Left renal pelvis (tissue), 4 donors: Measurements from ENCODE around the gene PTPRE. TPM values are rescaled to one million over a fixed set of nuclear protein-coding genes. Genes with fewer than 3 reads are reported as not detected.

Experiments
- DNase-seq, 4 donors: peaks; one replicate each; pipeline ENCODE4 v3.0.0-alpha.2; 2013; ENCODE audit warnings: low read depth in 4 of 4, low spot score in 3 of 4
- polyA plus RNA-seq, 4 donors: library from polyadenylated mRNA; unstranded; fragments of 120-200 nt; gene quantifications; one replicate each; pipeline ENCODE4 v1.2.1, GENCODE V29; 2013; ENCODE audit not compliant: insufficient read length in 4 of 4

PTPRE gene
- polyA plus RNA-seq, 4 donors = 4.0 to 8.0 (median 6.6) TPM

DNA sequence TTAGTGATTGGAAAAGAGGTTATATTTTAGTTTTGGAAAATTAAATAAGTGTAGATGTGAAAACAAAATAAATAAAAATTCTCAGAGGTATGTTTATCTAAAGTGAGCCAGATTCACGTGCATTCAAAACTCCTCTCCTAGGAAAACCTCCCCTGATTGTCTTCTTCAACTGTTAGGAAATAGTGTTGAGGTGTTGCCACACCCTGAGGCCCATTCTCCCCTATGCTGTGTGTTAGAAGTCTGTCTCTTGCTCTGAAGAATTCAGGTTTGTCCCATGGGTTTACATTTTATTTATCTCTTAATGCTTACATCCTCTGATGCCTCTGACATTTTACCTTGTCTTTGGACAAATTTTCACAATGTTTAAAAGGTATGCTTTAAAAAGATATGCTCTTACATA is 40.3 kb downstream of the PTPRE start:
- DNase-seq = no peak

DNA sequence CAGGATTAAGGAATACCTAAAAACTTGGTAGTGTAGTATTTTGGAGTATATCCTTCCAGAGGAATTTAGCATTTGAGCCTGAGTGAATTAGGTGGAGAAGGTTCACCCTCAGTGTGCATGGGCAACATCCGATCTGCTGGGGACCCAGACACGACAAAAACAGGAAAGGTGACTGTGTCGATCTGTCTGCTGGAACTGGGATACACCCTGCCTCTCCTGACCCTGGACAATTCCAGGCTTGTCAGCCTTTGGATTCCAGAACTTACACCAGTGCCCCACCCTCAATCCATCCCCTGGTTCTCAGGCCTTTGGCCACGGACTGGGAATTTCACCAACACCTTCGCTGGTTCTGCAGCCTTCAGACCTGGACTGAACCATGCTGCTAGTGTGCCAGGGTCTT is 41.9 kb downstream of the PTPRE start:
- no peak for DNase-seq

DNA sequence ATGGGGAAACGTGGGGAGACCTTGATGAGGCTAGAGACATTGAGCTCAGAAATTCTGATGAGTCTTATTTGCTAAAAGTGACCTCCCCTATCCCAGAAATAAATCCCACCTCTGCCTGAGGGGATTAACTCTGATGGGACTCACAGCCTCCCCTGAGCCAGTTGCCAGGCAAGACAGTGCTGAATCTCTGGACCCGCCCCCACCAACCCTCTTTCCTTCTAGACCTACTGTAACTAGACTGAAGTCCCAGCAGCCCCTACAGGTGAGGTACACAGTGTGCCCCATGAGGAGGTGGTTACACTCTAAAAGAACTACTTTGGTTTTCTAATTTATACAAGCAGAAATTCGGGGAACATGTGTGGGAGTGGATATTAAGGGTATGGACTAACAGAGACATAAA is 42.9 kb downstream of the PTPRE start:
- no peak for DNase-seq

DNA sequence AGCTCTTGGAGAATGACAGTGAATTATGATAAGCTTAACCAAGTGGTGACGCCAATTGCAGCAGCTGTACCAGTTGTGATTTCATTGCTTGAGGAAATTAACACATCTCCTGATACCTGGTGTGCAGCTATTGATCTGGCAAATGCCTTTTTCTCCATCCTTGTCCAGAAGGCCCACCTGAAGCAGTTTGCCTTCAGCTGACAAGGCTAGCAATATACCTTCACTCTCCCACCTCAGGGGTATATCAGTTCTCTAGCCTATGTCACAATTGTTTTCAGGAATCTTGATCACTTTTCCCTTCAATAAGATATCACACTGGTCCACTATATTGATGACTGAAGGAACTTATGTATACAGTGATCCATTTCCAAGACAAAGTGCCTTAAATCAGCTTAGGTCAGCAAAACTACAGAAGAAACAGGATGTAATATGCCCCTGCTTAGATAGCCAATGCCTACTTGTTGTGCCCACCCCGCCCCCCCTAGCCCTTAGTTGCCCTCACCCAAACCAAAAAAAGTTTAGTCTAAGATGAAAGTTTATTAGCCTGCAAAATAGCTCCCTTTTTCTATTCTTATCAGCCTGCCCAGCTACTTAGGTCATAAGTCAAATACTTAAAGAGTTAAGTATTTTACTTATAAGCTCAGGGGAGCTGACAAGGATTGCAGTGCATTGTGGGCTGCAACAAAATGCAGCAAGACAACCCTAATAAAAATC is 45.1 kb downstream of the PTPRE start:
- DNase-seq = no peak

DNA sequence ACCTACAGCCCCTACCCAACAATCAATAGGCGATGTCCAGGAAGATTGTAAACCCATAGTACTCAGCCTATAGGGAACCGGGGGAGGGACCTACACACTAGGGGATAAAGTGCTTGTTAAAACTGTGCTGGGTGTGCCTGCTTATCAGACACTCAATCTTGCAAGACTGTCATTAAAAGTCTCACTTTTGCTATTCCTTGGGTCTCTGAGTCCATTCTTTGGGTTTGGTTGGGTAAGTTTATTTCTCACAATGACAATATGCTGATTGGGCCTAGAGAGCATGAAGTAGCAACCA is 45.6 kb downstream of the PTPRE start:
- no peak for DNase-seq

DNA sequence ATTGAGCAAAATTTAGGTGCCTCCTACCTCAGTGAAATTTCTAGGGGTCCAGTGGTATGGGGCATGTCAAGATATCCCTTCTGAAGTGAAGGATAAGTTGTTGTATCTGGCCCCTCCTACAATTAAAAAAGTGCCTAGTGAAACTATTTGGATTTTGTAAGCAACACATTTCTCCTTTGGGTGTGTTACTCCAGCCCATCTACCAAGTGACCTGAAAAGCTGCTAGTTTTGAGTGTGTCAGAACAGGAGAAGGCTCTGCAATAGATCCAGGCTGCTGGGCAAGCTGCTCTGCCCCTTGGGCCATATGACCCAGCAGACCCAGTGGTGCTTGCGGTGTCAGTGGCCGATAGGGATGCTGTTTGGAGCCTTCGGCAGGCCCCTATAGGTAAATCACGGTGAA is 46.0 kb downstream of the PTPRE start:
- DNase-seq = no peak

DNA sequence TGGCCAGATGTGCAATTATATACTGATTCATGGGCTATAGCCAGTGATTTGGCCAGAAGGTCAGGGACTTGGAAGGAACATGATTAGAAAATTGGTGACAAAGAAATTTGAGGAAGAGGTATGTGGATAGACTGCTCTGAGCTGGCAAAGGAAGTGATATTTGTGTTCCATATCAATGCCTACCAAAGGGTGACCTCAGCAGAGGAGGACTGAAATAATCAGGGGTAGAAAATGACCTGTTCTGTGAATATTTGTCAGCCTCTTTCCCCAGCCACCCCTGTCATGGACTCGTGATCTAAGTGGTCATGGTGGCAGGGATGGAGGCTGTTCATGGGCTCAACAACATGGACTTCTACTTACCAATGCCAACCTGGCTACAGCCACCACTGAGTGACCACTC is 47.0 kb downstream of the PTPRE start:
- no peak for DNase-seq

DNA sequence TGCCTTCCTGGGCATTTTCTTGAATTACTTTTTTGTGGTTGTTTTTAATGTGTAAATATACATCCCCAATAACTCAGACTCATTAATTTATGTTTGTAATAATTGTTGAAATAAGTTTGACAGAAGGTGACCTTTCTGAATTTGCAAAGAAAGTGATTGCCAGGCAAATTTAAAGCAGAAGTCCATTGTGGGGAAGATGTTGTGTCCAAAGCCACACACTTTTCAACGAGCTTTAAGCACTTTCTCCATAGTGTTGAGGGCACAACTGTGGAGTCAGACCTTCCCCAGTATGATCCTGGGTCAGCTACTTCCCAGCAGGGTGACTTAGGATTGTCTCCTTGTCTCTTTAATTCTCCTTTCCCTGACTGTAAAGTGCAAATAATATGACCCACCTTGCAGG is 52.5 kb downstream of the PTPRE start:
- no peak for DNase-seq

DNA sequence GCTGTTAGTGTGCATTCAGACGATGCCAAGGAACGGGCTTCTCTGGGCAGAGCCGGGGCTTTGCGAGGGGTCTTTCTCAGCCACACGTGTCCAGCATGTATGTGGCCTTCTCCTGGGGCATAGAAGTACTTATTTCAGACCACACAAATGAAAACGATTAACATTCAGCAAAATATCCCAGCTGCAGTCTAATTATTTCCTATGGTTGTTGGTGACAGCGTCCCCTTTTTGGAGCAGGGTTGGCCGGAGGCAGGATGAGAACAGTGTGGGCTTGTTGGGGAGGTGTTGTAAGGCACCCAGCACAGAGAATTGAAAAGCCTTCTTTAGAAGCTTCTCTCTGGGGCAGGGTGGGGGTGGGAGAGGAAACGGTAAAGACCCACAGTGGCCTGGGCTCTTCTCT is 54.2 kb downstream of the PTPRE start:
- DNase-seq = no peak

DNA sequence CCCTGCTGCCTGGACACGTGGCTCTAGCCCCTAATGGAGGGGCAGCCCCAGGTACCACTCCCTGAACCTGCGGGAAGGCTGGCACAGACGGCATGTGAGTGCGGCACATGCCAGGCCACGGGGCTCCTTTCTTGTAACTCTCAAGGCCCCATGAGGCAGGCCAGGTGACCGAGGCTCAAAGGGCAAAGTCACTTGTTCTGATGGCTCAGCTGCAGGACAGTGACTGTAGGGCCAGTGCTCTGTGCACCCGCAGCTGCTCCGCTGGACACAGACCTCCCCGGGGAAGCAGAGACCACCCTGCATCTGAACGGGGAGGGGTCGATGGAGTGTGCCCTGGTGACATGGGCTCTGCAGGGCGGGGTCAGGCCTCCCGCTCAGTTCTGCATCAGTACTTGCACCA is 55.3 kb downstream of the PTPRE start:
- DNase-seq = no peak

DNA sequence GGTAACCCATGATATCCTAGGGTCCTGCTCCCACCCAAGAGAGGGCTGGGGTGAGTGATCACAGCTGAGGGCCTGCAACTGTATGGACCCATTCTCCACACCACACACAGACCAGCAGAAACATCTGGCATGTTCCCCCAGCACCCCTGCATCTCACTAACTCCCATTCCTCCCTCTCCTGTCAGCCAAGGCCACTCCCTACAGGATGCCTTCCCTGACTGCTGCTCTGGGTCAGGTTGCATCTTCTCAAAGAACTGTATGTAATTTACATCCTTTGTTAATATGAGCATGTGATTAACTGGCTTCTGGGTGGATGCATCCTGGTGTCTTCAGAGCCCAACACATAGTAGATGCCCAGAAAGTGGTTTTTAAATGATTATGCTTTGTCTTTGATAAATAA is 56.2 kb downstream of the PTPRE start:
- no peak for DNase-seq

DNA sequence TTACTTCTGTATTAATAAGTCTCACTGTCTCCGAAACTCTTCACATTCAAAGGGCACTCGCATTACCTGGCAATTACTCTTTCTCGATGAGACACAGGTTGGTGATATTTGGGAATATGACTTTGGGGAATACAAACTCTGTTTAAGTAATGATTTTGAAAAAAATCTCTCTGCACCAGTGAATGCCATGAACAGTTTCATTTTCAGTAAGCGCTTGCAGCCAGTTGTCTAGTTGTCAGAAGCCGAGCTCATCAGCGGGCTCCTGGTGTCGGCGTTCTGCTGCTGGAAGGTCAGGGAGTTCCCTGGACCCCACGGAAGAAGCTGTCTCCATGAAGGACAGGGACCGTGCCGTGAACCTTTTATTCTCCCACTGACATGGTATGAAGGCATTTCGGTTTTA is 57.7 kb downstream of the PTPRE start:
- DNase-seq = no peak

DNA sequence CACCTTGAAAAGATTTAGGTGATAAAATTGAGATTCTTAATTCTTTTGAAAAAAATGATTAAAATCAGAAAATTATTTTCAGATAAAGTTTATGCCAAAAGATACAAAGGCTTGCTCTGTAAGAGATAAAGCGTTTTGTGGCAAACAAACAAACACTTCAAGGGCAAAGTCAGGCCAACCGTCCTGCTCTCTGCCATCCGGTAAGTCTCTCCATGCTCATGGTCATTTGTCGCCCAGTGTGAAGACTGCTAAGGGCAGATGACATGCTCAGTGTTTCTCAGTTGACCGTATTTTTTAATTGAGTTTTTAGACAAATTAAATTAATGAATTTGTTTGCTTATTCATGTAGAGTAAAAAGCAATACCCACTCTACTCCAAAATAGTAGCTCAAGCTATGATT is 60.0 kb downstream of the PTPRE start:
- DNase-seq = no peak

DNA sequence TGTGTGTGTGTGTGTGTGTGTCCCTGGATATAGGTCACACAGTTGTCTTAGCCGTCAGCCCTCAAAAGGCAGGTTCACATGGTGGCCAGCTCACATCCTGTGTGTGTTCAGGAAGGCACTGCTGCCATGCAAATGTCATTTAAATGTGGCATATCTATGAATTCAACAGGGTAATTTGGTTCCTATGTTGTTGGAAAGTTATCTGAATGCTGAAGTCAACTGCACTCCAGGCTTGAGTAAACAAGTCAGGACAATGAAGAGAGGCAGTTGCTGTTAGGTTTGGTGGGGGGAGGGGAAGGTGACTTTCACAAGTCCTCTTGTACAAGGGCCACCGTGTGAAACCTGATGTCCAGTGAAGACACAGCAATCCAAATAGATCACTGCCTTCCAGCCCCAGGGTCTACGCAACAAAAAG is 61.1 kb downstream of the PTPRE start:
- DNase-seq = no peak

DNA sequence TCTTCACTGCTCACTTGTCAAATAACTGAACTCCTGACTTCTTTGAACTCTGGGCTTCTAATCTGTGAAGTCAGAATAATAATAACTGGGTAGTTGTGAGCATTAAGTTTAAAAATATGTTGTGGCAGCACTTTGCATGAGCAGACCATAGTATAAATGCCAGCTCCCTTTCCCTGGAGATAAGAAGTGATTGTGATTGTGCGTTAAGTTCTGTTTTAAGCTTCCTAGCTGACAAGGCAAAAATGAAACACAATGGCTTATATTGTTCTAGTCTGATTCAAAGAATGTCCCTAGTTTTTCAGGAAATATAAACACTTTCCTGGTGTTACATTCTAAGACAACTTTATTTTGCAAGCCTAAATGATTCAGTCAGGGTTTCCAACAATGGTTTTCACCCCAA is 61.8 kb downstream of the PTPRE start:
- no peak for DNase-seq

DNA sequence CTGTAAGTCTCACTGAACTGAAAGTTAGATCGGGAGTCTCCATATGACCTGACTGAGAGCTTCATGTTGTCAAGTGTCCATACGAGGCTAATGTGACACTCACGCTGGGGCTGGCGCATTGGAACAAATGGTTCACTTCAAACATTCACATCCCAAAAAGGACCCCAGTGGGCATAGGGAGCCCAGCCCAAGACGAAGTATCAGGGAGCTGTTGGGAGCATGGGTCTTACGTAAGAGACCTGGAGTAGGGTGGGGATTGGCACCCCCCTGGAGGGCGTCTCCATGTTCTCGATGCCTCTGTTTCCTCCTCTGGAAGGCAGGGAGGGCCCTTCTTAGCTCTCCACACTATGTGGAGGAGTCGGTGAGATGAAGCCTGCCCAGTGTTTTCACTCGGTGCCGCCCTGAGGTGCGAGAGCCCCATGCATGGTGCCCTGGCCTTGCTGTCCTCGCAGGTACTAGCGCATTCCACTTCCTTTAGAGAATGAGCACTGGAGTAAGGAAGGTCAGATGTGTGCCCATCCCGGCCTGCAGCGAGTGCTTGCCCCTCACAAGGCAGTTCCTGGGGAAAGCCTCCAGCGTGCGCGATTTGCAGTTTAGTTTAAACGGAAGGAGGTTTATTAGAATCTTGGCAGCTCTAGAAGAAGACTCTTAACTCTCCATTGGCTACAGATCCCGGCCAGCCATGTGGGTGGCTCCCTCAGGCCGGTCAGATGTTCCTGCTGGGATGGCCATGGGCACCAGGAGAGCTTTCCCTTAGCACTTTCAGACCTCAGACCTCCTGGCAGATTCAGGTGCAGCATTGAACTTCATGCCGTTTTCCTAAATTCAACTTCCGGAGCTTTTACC is 64.4 kb downstream of the PTPRE start:
- DNase-seq = no peak

DNA sequence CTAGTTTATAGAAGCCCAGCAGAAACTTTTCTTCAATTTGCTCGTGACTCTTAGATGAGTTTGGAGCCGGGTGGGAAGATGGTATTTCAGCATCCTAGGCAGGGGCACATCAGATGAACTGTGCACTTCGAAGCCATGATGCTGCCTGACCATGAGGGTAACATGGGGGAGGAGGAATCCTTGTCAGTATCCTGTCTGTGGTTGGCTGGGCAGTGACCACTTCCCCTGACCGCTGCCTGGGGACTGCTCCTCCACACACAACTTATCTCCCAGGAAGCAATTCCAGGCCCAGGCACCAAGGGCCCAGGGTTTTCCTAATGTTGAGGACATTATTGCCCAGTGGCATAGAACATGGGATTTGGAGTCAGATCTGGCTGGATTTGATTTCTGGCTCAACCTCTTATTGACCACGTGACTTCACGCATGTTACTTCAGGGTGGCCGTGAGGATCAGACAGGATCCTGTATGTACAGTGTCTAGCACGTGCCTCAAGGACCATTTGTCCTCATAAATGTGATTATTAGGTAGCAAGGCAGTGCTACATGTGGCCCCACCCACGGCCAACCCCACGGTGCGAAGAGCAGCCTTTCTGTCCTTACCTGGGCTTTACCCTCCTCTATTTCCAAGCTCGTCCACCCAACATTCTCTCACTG is 65.2 kb downstream of the PTPRE start:
- DNase-seq = no peak

DNA sequence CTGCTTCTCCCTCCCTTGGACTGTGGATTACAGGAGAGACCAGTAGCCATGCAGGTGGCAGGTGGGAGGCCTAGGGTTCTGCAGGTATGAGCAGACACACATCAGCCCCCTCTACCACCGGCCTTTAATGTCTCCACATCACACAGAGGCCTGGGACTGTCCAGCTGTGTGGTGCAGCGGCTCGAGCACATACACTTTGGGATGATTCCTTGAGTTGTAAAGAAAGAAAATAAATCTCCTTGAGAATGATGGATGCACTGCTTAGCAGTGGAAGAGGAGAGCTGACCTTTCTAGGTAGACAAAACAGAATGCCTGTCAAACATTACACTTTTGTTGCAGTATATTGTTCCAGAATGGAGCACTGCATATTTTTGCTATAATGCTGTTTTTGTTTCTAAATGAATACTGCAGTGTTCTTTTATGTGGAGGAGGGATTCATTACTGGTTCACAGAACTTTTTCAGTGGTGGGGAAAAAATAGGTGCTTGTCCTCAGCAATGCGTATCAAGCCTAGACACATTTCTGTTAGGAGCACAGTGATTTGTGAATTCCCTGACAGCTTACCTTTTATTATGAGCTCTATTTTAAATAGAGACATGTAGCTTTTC is 66.0 kb downstream of the PTPRE start:
- DNase-seq = no peak

DNA sequence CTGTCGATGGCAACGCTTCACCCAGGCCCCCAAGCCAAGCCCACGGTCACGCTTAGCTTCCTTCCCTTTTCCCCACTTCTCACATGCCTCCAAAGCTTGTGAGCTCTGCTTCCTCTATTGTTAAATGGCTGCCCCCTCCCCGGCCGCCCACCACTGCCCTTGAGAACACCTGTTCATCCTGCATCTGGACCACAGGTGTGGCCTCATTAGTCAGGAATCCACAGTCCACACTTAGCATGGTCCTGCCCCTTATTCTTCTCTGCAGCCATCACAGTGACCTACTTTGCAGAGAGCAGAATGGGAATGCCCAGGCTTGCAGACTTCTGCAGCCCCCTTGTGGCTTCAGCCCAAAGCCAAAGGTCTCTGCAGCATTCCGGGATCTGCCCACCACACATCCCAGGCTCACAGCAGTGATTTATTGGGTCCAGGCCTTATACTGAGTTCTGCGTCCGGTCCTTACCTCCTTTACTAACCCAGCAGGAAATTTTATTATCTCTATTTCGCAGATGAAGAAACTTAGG is 66.9 kb downstream of the PTPRE start:
- DNase-seq = no peak

DNA sequence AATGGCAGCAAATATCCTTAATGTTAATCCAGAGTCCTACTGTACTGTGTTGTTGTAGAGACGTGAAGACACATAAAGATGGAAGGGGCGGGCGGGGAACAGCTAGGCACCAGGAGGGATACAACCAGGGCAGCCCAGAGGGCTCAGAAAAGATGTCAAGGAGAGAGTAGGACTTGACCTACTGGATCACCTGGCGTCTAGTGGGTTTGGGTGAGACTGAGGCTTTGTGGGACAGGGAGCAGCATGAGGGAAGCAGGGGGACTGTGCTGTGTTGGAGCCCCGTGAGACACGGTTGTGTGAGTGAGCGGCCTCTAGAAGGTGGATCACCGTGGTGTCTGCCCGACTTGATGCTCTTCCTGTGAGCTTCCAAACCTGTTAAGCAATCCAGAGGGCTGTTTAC is 68.0 kb downstream of the PTPRE start:
- no peak for DNase-seq

DNA sequence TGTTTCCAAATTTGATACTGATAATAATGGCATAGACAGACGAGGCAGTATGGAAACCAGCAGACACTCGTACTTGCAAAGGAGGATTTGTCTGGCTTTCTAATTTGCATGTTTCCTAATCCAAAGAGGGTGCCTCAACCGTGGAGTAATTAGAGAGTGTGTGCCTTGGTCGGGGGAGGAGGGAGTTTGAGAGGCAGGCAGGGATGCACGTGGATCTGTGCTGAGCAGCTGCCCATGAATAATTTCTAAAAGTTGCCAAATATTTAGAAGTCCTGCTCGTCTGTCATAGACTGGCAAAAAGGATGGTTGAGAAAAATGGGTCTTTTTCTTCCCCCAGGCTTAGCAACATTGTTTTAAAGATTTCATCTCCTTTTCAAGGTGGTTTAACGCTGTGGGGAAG is 69.4 kb downstream of the PTPRE start:
- no peak for DNase-seq
